ENCODE results near the gene NPEPPS. TPM values are rescaled to one million over a fixed set of nuclear protein-coding genes. Genes with fewer than 3 reads are reported as not detected.
"Not testable (repeated sequence)": the region's sequence is repeated elsewhere in the genome, so short reads cannot be mapped to it uniquely, and the experiment has no call there.

The NPEPPS gene, protein sequence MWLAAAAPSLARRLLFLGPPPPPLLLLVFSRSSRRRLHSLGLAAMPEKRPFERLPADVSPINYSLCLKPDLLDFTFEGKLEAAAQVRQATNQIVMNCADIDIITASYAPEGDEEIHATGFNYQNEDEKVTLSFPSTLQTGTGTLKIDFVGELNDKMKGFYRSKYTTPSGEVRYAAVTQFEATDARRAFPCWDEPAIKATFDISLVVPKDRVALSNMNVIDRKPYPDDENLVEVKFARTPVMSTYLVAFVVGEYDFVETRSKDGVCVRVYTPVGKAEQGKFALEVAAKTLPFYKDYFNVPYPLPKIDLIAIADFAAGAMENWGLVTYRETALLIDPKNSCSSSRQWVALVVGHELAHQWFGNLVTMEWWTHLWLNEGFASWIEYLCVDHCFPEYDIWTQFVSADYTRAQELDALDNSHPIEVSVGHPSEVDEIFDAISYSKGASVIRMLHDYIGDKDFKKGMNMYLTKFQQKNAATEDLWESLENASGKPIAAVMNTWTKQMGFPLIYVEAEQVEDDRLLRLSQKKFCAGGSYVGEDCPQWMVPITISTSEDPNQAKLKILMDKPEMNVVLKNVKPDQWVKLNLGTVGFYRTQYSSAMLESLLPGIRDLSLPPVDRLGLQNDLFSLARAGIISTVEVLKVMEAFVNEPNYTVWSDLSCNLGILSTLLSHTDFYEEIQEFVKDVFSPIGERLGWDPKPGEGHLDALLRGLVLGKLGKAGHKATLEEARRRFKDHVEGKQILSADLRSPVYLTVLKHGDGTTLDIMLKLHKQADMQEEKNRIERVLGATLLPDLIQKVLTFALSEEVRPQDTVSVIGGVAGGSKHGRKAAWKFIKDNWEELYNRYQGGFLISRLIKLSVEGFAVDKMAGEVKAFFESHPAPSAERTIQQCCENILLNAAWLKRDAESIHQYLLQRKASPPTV
- 110 and 112 TPM in 2 replicates for total RNA-seq

DNA sequence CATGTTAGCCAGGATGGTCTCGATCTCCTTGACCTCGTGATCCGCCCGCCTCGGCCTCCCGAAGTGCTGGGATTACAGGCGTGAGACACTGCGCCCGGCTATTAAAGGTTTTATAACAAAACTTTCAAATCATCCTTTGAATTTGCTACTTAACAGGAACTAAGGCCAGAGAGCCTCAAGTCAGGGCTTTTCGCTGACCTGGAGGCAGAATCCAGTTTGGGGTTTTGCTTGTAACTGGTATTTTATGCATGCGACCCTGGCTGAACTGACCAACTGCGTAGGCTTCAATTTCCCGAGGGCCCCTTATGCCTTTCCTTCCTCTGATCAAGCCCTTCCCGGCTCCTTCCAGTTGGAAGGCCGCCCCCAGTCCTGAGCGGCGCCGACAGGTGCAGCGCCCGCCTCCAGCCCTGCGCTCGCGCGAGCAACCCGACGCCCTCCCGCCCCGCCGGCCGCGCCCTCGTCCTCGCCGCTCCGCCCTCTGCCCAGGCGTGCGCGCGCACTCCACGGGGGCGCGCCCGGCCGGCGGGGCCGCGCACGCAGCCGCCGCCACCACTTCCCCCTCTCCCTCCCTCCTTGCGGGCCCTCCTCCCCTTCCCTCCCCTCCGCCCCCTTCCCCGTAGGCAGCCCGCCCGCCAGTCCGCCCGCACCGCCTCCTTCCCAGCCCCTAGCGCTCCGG, at the start of gene NPEPPS:
NPEPPS (plus strand) TSS at position 552 of the 676 bp plus-strand sequence. CDS start 193 bp downstream, outside the sequence.
- peak; percentile 93 for DNase-seq
- Mint-ChIP-seq H3K27ac (peak within 1 kb of the TSS; percentile 93), H3K4me3 (peak within 1 kb of the TSS; percentile 92), H3K4me1 (peaks cover 11% of the 10 kb centered on the region)
- intact Hi-C loops (cut with micrococcal nuclease); H3K27me3 Mint-ChIP-seq; H3K9me3 Mint-ChIP-seq; H3K36me3 Mint-ChIP-seq (ENCODE audit: low read depth): not testable (repeated sequence)

GRCh38 chr17:47491841-47492212, 39.1 kb upstream of the NPEPPS start:
- H3K27me3 Mint-ChIP-seq; H3K4me1 Mint-ChIP-seq; H3K36me3 Mint-ChIP-seq (ENCODE audit: low read depth); H3K9me3 Mint-ChIP-seq; DNase-seq; intact Hi-C loops (cut with micrococcal nuclease): not testable (repeated sequence)
- H3K27ac Mint-ChIP-seq: peak overlapping the region; percentile 96
- H3K4me3 Mint-ChIP-seq: peak overlapping the region; percentile 95

DNA sequence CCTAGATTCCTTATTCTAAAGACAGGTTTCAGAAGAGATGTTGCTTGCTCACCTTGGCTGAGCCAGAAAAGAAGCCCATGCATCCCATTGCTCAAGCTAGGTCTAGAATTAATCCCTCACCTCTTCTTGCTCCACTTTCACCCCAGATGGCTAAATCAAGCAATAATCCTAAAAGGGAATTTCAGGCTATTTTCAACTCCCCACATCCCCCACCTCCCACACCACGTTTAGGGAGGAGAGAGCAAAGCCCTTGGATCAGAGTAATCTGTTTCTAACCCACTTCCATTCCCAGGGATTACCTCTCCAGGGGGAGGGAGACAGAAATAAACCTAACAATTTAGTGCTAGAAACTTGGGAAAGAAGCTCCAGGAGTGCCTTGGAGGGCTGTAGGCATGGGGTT, 31.8 kb upstream of the NPEPPS start:
- H3K4me3 Mint-ChIP-seq; H3K27ac Mint-ChIP-seq; H3K36me3 Mint-ChIP-seq (ENCODE audit: low read depth); H3K27me3 Mint-ChIP-seq; intact Hi-C loops (cut with micrococcal nuclease); H3K9me3 Mint-ChIP-seq; DNase-seq: not testable (repeated sequence)
- peaks cover 13% of the 10 kb centered on the region for H3K4me1 Mint-ChIP-seq

DNA sequence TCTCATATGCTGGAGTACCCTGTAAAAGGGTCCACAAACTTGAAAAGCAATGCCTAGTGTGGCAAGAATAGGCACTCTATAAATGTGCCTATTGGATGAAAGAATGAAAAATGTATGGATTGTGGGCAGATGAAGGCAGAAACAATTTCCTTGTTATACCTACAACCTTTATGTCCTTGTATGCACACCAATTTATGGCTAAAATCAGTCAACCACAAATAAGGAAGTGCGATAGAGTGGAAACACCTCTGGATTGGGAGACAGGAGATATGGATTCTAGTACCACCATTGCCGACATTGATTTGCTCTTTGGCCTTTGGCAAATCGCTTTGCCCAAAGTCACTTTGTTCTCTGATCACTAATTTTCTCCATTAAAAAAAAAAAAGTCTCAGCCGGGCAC, 31.4 kb upstream of the NPEPPS start:
- intact Hi-C loops (cut with micrococcal nuclease); H3K9me3 Mint-ChIP-seq; H3K36me3 Mint-ChIP-seq (ENCODE audit: low read depth); H3K27ac Mint-ChIP-seq; DNase-seq; H3K4me3 Mint-ChIP-seq; H3K27me3 Mint-ChIP-seq: not testable (repeated sequence)
- H3K4me1 Mint-ChIP-seq: peaks cover 13% of the 10 kb centered on the region

GRCh38 chr17:47500620-47501019, 30.3 kb upstream of the NPEPPS start:
- Mint-ChIP-seq H3K27ac (peak overlapping the region; percentile 40), H3K4me1 (peaks cover 13% of the 10 kb centered on the region), H3K4me3 (peak overlapping the region; percentile 22)
- H3K36me3 Mint-ChIP-seq (ENCODE audit: low read depth); H3K27me3 Mint-ChIP-seq; H3K9me3 Mint-ChIP-seq: not testable (repeated sequence)
- DNase-seq: peak; percentile 63
- intact Hi-C loops (cut with micrococcal nuclease): loop anchor here (5.0 kb wide), 1 partner anchor 117 kb away; no protein-coding TSS in a partner anchor

GRCh38 chr17:47502122-47502731, 28.7 kb upstream of the NPEPPS start:
- not testable (repeated sequence) for H3K27me3 Mint-ChIP-seq; H3K36me3 Mint-ChIP-seq (ENCODE audit: low read depth); H3K9me3 Mint-ChIP-seq
- DNase-seq: peak; percentile 77
- H3K27ac Mint-ChIP-seq: peak overlapping the region; percentile 93
- peaks cover 13% of the 10 kb centered on the region for H3K4me1 Mint-ChIP-seq
- intact Hi-C loops (cut with micrococcal nuclease): loop anchor here (5.0 kb wide), 1 partner anchor 115 kb away; no protein-coding TSS in a partner anchor
- peak overlapping the region; percentile 71 for H3K4me3 Mint-ChIP-seq

DNA sequence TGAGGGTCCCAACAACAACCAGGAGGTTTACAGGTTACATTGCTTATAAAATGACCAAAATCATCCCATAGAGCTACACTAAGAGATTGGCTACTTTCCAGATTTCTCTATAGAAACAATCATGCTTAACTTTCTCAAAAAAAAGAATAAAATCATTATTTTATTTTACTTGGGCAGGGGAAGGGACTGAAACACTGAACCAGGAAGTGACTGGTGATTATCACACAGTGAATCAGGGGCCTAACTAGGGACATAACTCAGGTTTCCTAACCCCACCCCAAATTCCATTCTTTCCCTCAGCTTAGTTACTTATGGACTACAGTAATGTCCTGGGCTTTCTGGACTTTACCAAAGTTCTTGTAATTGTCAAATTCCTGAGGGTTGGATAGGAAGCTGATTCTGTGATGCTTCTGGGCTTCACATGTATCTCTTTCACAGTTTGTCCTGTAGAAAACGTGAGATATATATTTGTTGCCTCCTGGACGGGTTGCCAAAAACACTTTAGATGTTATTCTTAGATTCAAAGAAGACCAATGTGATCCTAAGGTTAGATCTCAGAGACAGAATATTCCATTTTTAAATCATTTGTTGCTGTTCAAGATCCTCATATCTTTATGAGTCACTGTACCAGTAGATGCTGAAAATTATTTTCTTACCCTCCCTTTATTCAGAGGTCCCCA, 28.0 kb upstream of the NPEPPS start:
- not testable (repeated sequence) for DNase-seq; H3K4me3 Mint-ChIP-seq; H3K36me3 Mint-ChIP-seq (ENCODE audit: low read depth); H3K9me3 Mint-ChIP-seq; H3K27me3 Mint-ChIP-seq
- Mint-ChIP-seq H3K4me1 (peaks cover 13% of the 10 kb centered on the region), H3K27ac (peak overlapping the region; percentile 82)
- intact Hi-C loops (cut with micrococcal nuclease): loop anchor here (5.0 kb wide), 1 partner anchor 114 kb away; no protein-coding TSS in a partner anchor

DNA sequence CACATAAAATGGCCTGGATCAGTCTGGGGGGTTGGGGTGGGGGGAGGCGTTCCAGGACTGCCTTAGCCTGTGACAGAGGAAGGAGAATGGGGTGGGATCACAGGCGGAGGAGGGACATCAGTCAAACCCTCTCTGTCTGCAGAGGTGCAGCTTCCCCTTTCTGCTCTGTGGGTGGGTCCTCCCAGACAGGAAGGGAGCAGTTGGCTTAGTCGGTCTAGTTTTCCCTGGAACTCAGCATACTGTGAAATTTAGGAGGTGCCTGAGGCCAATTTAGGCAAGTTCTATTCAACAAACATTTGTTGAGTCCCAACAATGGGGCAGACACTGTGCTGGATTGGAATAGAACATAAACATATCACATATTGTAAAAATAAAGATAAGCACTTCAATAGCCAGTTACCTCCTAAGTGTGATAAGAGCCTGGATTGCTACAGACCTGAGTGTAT, 19.2 kb upstream of the NPEPPS start:
- H3K36me3 Mint-ChIP-seq (ENCODE audit: low read depth); H3K4me3 Mint-ChIP-seq; H3K27ac Mint-ChIP-seq; H3K9me3 Mint-ChIP-seq; DNase-seq; intact Hi-C loops (cut with micrococcal nuclease); H3K4me1 Mint-ChIP-seq; H3K27me3 Mint-ChIP-seq: not testable (repeated sequence)

GRCh38 chr17:47513301-47513700, 17.6 kb upstream of the NPEPPS start:
- H3K9me3 Mint-ChIP-seq; H3K4me1 Mint-ChIP-seq; H3K27me3 Mint-ChIP-seq; H3K27ac Mint-ChIP-seq; H3K4me3 Mint-ChIP-seq; DNase-seq; intact Hi-C loops (cut with micrococcal nuclease); H3K36me3 Mint-ChIP-seq (ENCODE audit: low read depth): not testable (repeated sequence)

DNA sequence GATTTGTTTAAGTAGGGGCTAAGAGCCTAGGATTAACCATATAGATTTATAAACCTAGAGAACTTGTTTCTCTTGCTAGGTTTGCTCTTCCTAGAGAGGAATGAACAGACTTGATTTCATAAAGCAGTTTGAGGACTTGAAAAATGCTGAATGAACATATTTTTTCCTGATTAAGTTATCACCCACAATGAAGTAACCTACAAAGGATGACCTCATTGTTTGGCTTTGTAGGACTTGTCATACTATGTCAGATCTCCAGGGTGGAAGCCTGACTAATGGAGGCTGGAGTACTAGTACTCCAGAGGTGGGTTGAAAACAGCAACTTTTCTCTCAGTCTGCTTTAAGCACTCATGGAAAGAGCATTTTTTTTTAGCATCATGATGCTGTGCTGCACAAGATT, 12.0 kb upstream of the NPEPPS start:
- H3K4me1 Mint-ChIP-seq; H3K9me3 Mint-ChIP-seq; intact Hi-C loops (cut with micrococcal nuclease); H3K27ac Mint-ChIP-seq; DNase-seq; H3K36me3 Mint-ChIP-seq (ENCODE audit: low read depth); H3K4me3 Mint-ChIP-seq; H3K27me3 Mint-ChIP-seq: not testable (repeated sequence)

DNA sequence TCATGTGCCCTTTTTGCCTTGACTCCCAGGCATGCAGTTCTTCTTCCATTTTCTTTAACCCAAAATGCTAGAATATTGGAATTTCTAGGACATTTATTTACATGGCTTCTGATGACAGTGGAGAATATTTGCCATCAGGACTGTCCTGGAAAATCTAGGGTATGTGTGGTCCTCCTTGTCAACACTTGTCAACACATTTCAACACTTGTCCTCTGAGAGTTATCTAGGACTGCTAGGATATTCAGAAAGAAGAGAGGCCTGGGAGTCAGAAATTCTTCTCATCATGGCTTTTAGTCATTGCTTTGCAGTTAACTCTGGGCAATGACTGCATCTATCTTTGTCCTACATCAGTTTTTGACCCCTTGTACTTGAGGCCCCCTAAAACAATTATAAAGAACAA, 11.5 kb upstream of the NPEPPS start:
- H3K27me3 Mint-ChIP-seq; H3K4me1 Mint-ChIP-seq; intact Hi-C loops (cut with micrococcal nuclease); H3K36me3 Mint-ChIP-seq (ENCODE audit: low read depth); H3K4me3 Mint-ChIP-seq; DNase-seq; H3K27ac Mint-ChIP-seq; H3K9me3 Mint-ChIP-seq: not testable (repeated sequence)

DNA sequence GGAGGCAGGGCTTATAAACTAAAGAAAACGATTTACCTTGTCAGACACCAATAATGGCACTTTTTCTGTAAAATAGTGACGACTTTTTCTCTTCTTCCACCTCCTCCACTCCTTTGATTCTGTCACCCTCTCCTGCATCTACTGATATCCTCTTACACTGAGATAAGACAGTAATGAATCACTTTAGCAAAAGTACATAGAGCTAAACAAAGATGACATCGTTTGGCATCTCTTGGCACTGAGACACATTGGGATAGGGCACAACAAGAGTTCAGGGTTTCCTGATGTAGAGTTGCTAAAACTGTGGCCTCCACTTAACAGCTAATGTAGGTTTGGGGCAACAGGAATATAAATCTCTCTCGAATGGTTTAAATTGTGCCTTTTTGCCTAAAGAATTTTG, 10.6 kb upstream of the NPEPPS start:
- H3K27me3 Mint-ChIP-seq; H3K36me3 Mint-ChIP-seq (ENCODE audit: low read depth); H3K27ac Mint-ChIP-seq; intact Hi-C loops (cut with micrococcal nuclease); H3K9me3 Mint-ChIP-seq; H3K4me1 Mint-ChIP-seq; DNase-seq; H3K4me3 Mint-ChIP-seq: not testable (repeated sequence)

DNA sequence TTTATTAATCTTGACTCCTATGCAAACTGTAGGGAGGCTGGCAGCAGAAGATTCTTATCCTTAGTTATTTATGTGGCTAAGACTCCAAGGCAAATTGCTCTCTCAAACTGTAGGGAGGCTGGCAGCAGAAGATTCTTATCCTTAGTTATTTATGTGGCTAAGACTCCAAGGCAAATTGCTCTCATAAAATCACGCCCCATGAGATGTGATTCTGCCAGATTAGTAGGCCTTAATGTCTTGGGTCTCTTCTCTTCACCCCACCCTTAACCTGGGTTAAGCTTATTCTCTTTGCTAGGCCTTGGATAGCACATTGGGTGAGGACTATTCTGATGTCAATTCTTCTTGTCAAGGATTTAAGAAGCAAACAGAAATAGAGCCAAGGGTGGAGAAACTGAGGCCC, 9.5 kb upstream of the NPEPPS start:
- H3K27me3 Mint-ChIP-seq; H3K36me3 Mint-ChIP-seq (ENCODE audit: low read depth); H3K4me1 Mint-ChIP-seq; H3K4me3 Mint-ChIP-seq; H3K27ac Mint-ChIP-seq; H3K9me3 Mint-ChIP-seq; DNase-seq; intact Hi-C loops (cut with micrococcal nuclease): not testable (repeated sequence)
